NCI-H226 (cell line): Measurements from ENCODE around the gene GRB7.
"Not testable (repeated sequence)": the region's sequence is repeated elsewhere in the genome, so short reads cannot be mapped to it uniquely, and the experiment has no call there.

Experiments used
- DNase-seq: peaks from one replicate; pipeline ENCODE4 v3.0.0-alpha.2; 2015

Gene GRB7

DNA sequence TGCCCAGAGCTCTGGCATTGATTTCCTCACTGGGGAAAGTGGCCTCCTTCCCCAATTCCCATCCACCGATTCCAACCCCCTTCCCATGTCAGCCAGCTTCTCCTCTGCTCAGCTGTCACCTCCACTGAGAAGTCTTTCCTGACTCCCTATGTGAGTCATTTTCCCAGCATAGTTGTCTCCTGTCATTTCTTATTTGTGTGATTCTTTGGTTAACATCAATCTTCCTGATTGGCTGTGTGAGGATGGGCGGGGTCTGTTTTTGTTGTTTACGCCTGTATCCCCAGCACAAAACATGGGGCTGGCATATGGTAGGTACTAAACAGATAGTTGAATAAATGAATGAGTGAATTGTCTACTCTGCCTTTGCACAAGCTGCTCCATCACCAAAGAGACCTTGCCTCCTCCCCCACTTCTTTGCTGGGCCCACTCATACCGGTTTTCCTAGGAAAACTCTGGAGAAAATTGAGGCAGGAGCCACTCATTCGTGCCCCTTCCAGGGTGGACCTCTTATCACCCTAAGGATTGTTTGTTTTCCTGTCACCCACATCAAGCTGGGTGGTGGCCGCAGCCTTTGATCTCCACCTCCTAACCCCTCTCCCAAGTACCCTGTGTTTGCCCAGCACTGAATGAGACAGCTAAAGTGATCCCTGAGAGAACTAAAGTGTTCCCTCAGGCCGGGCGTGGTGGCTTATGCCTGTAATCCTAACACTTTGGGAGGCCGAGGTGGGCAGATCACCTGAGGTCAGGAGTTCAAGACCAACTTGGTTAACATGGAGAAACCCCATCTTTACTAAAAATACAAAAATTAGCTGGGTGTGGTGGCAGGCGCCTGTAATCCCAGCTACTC lies 1.2 kb upstream of the GRB7 start:
- DNase-seq = peak; percentile 17

DNA sequence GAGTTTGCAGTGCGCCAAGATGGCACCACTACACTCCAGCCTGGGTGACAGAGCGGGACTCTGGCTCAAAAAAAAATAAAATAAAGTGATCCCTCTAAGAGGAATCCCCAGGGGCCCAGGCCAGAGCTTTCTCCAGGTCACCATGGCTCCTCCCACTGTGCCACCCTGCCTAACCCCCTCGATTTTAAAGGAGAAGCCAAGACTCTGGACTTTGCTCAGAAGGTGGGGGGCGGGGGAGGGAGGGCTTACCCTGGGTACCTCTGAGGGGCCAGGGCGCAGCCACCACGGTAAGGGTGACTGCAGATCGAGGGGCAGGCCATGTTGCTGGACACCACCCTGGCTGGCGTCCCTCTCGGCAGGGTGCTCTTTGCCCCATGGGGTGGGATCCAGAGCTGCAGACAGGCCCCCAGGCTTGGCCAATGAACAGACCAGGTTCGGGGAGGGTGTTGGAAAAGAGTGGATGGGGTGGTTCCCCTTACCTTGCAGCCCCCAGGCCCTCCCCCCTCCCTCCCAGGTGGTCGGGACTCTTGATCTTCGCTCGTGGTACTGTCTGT lies 455 bp upstream of the GRB7 start:
- no peak for DNase-seq

DNA sequence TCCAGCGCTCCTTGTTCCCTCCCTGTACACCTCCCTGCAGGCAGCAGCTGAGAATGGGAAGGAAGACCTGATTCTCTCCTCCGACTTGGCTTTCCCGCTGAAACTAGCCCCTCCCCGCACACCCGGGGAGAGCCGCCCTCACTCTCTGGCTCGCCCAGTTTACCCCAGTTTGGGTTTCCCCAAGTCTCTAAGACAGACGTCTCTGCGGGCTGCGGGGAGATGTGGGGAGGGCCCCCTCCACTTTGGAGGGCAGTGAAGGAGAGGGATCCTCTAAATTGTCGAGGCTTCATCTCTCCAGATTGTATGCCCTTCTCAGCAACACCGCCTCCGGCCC lies 797 bp downstream of the GRB7 start:
- DNase-seq = peak; percentile 70

DNA sequence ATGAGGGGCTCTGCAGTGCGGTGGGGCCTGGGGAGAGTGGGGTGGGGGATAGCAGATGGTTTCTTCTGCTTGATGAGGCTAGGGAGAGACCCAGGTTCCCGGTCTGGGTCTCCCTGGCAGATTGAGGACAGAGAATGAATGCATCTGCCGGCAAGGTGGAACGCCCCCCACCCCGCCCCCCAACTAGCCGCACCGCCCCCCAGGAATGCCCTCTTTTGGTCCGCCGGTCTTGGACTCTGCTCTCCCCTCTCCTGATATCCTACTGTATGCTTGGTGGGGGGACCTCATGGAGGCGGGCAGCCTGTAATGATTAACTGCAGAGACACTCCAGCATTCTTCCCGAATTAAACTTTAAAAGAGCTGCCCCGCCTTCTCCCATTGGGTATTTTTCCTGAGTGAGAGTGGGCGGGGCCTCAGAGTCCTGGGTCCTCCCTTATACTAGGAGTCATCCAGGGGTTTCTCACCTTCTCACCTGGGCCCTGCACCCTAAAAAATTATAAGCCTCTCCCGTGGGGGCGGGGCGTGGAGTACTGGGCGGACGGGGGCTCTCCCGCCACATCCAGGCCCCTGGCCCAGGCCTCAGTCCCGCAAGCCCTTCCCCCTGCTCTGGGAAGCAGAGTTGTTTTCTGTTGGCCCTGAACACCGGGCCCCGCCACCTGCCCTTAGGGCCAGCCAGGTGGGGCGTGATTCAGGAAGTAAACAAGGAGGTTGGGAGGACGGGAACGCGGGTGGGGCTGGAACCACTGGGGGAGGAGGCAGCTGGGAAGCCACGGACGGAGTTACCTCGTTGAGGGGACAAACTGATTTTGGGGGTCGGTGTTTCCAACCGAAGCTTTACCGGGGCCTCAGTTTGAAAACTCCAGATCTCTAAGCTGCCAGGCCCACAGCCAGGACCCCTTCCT lies 1.5 kb downstream of the GRB7 start:
- DNase-seq = peak; percentile 71

DNA sequence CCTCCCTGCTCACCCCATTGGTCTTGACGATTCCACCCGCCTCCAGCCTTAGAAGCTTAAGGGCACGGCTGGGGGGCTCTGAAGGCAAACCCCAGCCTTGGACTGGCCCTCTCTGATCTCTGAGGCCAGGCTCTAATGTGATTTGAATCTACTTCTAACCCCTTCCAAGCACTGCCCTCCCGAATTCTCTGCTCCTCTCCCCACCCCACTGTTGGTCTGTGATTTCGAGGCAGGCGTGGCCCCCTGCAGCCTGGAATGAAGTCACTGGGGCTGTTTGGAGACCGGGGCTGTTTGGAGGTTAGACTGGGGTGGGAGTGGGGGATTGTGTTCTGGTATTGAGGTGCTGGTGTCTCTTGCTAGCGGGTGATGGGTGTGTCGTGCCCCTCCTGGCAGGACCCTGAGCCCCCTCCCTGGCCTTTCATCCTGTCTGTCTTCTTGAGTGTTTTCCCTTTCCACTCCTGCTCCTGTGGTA lies 2.2 kb downstream of the GRB7 start:
- DNase-seq = peak; percentile 62

DNA sequence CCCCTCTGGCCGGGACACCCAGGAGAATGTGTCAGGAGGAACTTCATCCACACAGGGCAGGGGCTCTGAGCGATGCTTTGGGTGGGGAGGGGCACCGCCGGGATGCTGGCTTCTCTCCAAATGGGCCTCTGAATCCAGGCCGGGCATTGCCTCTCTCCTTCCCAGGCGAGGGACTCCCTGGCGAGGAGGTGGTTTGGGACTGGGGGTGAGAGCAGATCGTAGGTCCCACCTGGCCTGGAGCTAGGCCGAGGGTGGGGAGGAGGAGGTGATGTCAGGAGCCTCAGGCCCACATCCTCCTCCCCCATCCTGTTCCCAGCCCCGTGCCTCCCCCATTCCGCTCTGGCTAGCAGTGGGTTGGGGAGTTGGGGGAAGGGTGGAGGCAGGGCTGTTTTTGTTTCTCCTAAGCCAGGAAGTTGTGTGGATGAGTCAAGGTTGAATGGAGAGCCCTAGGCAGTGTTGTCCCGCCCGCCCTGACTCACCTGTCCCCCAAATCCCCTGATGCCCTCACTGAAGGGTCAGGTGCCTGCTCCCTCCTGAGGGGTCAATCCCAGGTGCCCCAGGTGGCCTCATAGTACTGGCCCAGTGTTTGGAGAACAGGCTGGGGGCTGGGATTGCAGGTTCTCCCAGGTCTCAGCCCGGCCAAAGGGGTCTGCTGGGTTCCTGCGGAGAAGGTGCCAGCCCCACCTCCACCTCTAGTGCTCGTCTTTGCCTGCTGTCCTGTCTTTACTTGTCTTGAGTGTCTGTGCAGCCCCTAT lies 2.8 kb downstream of the GRB7 start:
- peak; percentile 90 for DNase-seq

DNA sequence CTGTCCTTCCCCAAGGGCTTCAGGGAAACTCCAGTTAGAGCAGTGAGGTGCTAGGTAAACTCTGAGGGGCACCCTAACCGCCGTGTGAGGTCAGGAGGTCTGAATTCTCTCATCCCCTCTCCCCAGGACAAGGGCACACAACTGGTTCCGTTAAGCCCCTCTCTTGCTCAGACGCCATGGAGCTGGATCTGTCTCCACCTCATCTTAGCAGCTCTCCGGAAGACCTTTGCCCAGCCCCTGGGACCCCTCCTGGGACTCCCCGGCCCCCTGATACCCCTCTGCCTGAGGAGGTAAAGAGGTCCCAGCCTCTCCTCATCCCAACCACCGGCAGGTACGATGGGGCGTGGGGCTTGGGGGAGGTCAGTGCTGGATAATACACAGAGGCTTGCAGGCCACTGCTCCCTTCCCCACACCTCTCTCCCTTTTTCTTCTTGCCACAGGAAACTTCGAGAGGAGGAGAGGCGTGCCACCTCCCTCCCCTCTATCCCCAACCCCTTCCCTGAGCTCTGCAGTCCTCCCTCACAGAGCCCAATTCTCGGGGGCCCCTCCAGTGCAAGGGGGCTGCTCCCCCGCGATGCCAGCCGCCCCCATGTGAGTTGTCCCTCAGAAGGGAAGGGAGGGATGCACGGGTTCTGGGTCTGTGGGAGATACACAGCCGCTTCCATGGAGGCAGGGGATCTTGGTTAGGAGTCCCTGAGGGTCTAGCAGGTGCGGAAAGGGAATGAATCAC lies 4.6 kb downstream of the GRB7 start:
- no peak for DNase-seq

DNA sequence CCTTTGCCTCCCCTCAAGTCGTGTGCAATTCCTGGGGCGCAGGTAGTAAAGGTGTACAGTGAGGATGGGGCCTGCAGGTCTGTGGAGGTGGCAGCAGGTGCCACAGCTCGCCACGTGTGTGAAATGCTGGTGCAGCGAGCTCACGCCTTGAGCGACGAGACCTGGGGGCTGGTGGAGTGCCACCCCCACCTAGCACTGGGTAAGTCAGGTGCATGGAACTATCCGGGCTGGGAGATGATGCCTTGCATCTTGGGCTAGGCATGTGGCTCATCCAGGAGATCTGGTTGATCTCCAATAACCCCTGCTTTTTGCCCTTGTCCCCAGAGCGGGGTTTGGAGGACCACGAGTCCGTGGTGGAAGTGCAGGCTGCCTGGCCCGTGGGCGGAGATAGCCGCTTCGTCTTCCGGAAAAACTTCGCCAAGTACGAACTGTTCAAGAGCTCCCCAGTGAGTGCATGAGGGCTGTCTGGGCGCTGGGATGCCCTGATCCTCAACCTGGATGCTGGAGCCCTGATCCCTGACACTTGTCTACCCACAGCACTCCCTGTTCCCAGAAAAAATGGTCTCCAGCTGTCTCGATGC lies 5.2 kb downstream of the GRB7 start:
- no peak for DNase-seq

DNA sequence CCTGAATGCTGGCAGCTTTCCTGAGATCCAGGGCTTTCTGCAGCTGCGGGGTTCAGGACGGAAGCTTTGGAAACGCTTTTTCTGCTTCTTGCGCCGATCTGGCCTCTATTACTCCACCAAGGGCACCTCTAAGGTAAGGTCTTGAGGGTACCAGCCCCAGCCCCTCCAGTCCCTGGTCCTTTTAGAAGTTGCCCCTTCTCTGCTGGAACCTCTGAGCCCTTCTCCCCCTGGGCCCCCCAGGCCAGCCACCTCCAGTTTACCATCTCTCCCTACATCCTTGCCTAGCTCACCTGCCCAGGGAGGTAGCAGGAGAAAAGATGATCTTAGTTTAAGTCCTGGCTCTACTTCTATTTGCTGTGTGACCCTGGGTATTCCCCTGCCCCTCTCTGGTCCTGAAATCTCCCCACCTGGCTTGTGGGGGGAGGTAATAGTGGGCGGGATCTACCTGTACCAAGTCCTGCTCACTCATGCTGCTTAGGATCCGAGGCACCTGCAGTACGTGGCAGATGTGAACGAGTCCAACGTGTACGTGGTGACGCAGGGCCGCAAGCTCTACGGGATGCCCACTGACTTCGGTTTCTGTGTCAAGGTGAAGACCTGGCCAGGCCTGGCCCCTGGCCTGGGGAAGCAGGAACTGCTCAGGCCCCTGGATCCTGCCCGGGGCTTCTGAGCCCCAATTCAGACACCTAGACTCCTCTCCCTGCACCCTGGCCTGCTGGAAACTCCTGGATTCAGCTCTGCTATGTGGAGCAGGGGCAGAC lies 6.5 kb downstream of the GRB7 start:
- no peak for DNase-seq

DNA sequence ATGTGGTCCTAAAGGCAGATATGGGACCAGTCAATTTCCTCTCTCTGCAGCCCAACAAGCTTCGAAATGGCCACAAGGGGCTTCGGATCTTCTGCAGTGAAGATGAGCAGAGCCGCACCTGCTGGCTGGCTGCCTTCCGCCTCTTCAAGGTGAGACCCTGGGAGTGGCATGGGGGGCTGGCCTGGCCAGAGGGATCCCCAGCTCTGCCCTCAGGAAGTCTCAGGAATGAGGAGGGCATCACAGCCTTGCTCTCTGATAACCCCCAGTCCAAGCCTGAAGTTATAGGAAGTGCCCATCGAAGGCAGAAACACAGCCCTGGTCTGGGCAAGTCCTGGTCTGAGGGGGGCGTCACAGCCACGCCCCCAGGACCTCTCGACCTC lies 7.1 kb downstream of the GRB7 start:
- no peak for DNase-seq

DNA sequence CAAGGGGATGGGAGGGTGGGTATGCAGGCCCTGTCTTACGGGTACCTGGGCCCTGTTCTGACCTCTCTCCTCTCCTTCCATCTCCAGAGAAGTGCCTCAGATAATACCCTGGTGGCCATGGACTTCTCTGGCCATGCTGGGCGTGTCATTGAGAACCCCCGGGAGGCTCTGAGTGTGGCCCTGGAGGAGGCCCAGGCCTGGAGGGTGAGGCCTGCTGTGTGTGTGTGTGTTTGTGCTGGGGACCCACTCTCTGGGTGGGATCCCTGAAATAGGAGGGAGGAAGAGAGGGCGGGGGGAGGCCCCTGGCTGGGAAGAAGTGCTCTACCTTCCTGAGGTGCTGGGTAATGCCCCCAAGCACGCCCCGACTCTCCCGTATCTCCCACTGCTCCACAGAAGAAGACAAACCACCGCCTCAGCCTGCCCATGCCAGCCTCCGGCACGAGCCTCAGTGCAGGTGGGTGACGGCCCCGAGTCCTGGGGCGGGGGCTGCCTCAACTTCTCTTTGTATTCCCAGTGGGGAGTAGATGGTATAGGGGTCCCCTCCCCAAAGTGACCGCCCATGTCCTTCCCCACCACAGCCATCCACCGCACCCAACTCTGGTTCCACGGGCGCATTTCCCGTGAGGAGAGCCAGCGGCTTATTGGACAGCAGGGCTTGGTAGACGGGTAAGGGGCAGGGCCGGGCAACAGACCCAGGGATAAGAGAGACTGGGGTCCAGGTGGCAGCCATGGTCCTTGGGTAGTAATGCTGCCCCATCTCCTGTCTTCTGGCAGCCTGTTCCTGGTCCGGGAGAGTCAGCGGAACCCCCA lies 7.8 kb downstream of the GRB7 start:
- DNase-seq = no peak

DNA sequence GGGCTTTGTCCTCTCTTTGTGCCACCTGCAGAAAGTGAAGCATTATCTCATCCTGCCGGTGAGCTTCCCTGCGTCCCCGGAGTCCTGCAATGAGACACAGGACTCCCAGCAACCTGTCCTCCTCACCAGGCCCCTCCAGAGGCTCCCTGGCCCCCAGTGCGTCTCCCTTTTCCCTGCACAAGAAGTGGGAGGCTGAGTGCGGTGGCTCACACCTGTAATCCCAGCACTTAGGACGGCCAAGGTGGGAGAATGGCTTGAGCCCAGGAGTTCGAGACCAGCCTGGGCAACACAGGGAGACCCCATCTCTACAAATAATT lies 8.4 kb downstream of the GRB7 start:
- no peak for DNase-seq

DNA sequence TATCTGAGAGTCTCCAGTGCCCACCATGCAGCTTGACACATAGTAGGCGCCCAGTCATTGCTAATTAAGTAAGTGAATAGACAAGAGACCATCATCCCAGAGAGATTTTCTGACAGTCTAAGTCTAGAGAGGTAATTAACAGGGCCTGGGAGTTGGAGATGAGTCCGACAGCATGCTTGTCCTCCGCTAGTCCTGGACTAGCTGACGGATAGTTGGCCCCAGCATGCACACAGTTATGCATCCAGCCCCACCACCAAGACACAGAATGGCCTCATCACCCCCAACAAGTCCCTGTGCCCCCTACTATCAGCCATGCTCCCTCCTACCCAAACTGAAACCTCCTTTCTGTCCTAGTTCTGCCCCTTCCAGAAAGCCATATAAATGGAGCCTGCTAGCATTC lies 10.0 kb downstream of the GRB7 start:
- no peak for DNase-seq

DNA sequence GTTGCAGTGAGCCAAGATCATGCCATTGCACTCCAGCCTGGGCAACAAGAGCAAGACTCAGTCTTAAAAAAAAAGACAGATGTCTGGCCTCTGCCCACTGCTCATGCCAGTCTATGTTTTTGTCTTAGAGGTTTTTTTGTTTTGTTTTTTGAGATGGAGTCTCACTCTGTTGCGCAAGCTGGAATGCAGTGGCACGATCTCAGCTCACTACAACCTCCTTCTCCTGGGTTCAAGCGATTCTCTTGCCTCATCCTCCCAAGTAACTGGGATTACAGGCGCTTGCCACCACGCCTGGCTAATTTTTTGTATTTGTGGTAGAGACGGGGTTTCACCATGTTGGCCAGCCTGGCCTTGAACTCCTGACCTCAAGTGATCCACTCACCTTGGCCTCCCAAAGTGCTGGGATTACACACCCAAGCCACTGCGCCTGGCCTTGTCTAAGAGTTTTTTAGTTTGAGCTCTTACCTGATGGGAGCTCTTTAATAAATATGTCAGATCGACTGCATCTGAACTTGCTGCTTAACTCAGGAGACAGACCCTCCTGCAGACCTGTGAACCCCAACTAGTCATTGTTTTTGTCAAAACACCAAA lies 10.8 kb downstream of the GRB7 start:
- not testable (repeated sequence) for DNase-seq

DNA sequence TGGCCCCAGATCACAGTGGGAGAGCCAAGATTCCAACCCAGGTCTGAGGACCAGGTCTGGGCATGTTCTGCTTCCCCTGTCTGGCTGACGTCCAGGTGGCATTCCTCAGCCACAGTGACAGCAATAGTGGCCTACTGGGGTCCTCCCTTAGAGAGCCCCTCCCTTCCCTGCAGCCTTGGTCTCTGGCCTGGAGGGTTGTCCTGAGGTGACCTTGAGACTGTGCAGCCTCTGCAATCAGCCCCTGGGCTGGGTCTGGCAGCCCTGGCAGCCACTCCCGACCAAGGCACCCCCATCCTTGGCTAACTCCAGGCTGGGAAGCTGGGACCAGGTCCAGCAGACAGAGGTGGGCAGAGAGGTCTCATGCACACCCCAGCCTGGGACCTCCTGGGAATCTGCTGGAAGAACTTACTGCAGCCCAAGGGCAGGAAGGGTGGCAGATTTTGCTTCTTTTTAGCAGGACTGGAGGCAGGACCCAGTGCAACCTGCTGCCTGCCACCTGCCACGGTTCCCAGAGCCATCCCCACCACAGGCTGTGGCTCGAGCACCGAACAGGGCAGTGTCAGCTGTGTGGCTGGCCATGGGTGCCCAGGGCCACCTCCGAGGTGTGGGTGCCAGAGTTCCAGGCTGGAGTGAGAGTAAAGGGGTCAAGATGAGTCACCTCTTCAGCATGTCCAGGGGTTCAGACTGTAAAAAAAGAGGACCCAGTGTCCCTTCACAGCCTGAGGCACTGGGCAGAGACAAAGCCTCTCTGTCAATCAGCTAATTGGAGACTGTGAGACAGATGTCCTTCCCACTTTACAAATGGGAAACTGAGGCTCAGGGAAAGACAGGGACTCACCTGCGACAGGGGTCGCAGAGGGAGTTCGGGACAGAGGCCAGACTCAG lies 12.6 kb downstream of the GRB7 start:
- no peak for DNase-seq

DNA sequence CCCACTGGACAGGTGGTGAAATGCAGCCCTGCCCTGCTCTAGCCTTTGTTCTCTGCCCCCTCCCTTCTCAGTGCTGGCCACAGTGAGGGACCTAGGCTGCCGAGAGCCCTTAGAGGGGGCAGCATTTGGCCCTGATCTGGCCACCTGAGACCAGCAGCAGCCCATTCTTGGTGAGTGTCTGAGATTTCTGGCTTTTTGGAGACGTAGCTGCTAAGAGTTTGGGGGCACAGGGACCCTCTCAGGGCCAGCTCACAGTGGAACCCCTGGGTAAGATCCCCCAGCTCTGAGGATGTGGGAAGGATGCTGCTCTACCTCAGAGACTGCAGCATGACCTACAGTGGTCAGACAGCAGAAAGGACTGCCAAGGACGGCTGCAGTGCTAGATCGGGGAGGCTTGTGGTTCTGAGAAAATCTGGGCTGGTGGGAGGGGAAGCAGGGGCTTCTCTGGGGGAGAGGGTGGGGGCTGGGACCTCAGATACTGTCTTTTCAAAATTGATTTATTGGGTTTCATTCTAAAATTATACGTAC lies 13.3 kb downstream of the GRB7 start:
- no peak for DNase-seq

DNA sequence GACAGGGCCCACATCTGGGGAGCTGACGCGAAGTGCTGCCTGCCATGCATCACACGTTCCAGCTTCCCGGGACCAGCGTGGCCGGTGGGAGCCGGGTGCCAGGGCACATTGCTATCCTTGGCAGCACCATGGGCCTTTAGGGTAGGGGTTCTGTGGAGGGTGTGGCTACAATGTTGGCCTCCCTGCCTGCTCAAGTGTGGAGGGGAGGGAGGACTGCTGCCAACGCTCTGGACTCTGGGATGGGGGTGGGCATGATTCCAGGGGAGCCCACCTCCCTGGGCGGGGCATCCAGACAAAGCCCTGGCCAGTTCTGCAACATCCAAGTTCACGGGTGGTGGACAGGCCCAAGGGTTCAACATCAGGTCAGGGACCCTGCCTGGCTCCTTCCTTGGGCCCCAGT lies 13.9 kb downstream of the GRB7 start:
- no peak for DNase-seq

DNA sequence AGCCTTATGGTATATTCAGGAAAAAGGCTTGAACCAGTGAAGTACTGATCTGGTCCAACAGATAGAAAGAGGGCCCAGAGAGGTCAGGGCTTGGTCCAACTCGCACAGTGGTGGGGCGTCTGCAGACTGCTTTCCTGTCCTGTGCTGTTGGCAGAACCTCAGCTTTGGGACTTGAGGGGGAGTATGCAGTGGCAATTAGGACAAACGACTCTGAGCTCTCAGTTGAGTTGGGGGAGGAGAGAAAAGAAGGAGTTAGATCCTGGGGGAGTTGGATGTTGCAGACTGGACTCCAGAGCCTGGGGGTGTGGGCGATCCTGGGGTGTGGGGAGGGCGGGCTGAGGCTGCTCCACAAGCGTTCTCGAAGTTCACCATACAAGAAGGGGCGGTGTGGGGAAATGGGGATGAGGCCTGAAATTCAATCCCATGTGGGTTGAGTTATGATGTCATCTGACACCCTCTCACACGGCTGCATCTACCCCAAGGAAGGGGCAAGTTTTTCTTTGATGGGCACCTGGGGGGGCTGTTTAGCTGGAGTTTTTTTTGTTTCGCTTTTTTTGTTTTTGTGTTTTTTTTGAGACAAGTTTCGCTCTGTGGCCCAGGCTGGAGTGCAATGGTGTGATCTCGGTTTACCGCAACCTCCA lies 14.6 kb downstream of the GRB7 start:
- DNase-seq = no peak
